Measurements from ENCODE around the gene CLDN14.

DNA sequence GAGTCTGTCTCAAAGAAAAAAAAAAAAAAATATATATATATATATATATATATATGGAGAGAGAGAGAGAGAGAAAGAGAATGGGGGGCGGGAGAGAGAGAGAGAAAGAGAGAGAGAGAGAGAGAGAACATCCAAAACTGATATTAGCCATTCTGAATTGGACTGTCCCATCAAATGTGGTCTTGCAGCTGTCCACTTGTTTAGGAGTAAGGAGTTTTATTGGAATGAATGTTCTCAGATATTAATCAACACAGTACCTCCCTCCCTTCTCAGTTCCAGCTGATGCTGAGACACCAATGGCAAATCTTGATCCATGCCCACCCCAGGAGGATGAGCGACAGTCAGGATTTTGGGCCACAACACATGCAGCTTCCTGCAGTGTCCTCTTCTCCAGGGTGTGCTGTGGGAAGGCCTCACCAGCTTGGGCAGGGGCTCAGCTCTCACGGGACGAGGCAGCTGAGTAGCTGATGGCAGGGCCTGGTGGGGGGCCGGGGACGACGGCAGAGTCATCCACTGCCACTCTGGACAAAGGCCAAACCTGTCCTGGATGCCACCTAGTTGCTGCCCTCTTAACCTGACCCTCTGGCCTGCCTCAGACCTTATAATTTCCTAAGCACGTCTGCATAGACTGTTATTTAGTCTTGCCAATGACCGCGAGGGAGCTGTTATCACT, 9.3 kb upstream of the CLDN14 start:
- TF ChIP-seq, protein P1, sequence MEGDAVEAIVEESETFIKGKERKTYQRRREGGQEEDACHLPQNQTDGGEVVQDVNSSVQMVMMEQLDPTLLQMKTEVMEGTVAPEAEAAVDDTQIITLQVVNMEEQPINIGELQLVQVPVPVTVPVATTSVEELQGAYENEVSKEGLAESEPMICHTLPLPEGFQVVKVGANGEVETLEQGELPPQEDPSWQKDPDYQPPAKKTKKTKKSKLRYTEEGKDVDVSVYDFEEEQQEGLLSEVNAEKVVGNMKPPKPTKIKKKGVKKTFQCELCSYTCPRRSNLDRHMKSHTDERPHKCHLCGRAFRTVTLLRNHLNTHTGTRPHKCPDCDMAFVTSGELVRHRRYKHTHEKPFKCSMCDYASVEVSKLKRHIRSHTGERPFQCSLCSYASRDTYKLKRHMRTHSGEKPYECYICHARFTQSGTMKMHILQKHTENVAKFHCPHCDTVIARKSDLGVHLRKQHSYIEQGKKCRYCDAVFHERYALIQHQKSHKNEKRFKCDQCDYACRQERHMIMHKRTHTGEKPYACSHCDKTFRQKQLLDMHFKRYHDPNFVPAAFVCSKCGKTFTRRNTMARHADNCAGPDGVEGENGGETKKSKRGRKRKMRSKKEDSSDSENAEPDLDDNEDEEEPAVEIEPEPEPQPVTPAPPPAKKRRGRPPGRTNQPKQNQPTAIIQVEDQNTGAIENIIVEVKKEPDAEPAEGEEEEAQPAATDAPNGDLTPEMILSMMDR (conservative IDR thresholded peaks at IDR 0.05; ENCODE audit: low read length), result no peak
- TF ChIP-seq EZH2phosphoT487 (IDR thresholded peaks at IDR 0.05; ENCODE audit: borderline replicate concordance, low read depth, low read length), result no peak
